ENCODE measurements around the gene SERPINE2.
A peak's percentile ranks its signal among the peaks of the same experiment; 100 is the strongest.

Gene SERPINE2

DNA sequence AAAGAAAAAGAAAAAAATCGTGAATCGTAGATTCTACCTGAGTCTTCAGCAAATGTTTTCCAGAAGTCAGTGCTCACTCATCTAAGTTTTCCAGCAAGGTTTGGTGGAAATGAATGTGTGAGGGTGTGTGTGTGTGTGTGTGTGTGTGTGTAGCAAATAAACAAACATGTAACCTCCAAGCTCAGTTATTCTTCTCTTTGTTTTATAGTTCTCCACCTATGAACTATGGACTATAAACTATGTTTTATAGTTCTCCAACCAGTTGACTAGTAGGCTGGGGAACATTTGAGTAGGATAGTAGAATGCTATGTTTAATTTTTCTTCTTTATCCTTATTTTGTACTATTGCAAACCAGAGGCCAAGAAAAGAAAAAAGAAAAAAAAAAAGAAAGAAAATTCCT is 44.6 kb upstream of the SERPINE2 start:
- Histone ChIP-seq H3K18ac (ENCODE audit: low read length) (no peak overlapping the region), H3K4me2 (ENCODE audit: low read length) (no peak overlapping the region), H3K36me3 (ENCODE audit: control insufficient read depth, insufficient read depth, low read length) (no peaks in the 10 kb centered on the region), H3K79me2 (ENCODE audit: control insufficient read depth, insufficient read depth, low read length) (no peaks in the 10 kb centered on the region), H2BK5ac (ENCODE audit: low read length) (no peak overlapping the region), H3K56ac (ENCODE audit: low read length) (no peak overlapping the region), H3K79me1 (ENCODE audit: low read length) (no peaks in the 10 kb centered on the region), H3K27ac (ENCODE audit: low read depth, low read length) (no peak overlapping the region), H3K4me1 (ENCODE audit: control insufficient read depth, low read depth, low read length) (peaks cover 5% of the 10 kb centered on the region), H2BK15ac (replicated peaks; ENCODE audit: low read depth) (no peak overlapping the region), H4K8ac (ENCODE audit: low read depth, low read length) (no peak overlapping the region), H2BK120ac (ENCODE audit: low read depth, low read length) (no peak overlapping the region), H3K4me3 (ENCODE audit: low read length) (no peak overlapping the region), H3K9ac (ENCODE audit: low read length) (no peak overlapping the region), H3K4ac (ENCODE audit: low read depth, low read length) (no peak overlapping the region), H4K5ac (ENCODE audit: low read length) (no peak overlapping the region), H3K23ac (ENCODE audit: low read length) (no peak overlapping the region), H3K27me3 (ENCODE audit: insufficient read depth, low read length, poor library complexity) (no peaks in the 10 kb centered on the region), H2AK5ac (ENCODE audit: low read length) (no peak overlapping the region)
- WGBS (ENCODE audit: extremely low coverage, insufficient coverage, low lambda C conversion rate) = no CpG with 5 or more reads among the region's 2 CpGs
- DNase-seq = no peak

DNA sequence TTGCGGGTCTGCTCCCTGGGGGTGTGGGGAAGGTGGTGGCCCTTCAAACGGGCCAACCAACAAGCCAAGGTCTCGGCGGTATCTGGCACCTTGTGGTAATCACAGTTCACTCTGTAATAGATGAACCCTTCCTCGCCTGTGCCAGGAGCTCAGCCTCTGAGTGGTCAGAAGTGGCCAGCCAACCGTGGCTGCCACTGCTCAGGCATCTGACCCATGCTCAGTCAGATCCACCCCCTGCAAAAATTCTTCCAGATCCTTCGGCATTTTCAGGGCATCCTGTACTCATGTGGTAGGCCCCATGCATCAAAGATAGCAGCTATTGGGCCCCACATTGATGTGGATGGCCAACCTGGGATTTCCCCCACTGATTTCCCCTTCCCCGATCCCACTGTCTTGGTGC is 39.6 kb upstream of the SERPINE2 start:
- H4K8ac ChIP-seq (ENCODE audit: low read depth, low read length) = no peak overlapping the region
- no peak overlapping the region for H3K9ac ChIP-seq (ENCODE audit: low read length)
- H4K5ac ChIP-seq (ENCODE audit: low read length) = no peak overlapping the region
- no peak overlapping the region for H3K4me3 ChIP-seq (ENCODE audit: low read length)
- H3K27ac ChIP-seq (ENCODE audit: low read depth, low read length) = no peak overlapping the region
- H3K4me2 ChIP-seq (ENCODE audit: low read length) = no peak overlapping the region
- H3K23ac ChIP-seq (ENCODE audit: low read length) = no peak overlapping the region
- H3K36me3 ChIP-seq (ENCODE audit: control insufficient read depth, insufficient read depth, low read length) = no peaks in the 10 kb centered on the region
- H3K79me2 ChIP-seq (ENCODE audit: control insufficient read depth, insufficient read depth, low read length) = no peaks in the 10 kb centered on the region
- DNase-seq = no peak
- no CpG with 5 or more reads among the region's 8 CpGs for WGBS (ENCODE audit: extremely low coverage, insufficient coverage, low lambda C conversion rate)
- H2AK5ac ChIP-seq (ENCODE audit: low read length) = no peak overlapping the region
- H3K18ac ChIP-seq (ENCODE audit: low read length) = no peak overlapping the region
- no peaks in the 10 kb centered on the region for H3K27me3 ChIP-seq (ENCODE audit: insufficient read depth, low read length, poor library complexity)
- H2BK5ac ChIP-seq (ENCODE audit: low read length) = peak overlapping the region; percentile 12
- no peak overlapping the region for H2BK15ac ChIP-seq (replicated peaks; ENCODE audit: low read depth)
- no peak overlapping the region for H3K4ac ChIP-seq (ENCODE audit: low read depth, low read length)
- no peaks in the 10 kb centered on the region for H3K79me1 ChIP-seq (ENCODE audit: low read length)
- no peak overlapping the region for H2BK120ac ChIP-seq (ENCODE audit: low read depth, low read length)
- H3K56ac ChIP-seq (ENCODE audit: low read length) = no peak overlapping the region
- peaks cover 2% of the 10 kb centered on the region for H3K4me1 ChIP-seq (ENCODE audit: control insufficient read depth, low read depth, low read length)

DNA sequence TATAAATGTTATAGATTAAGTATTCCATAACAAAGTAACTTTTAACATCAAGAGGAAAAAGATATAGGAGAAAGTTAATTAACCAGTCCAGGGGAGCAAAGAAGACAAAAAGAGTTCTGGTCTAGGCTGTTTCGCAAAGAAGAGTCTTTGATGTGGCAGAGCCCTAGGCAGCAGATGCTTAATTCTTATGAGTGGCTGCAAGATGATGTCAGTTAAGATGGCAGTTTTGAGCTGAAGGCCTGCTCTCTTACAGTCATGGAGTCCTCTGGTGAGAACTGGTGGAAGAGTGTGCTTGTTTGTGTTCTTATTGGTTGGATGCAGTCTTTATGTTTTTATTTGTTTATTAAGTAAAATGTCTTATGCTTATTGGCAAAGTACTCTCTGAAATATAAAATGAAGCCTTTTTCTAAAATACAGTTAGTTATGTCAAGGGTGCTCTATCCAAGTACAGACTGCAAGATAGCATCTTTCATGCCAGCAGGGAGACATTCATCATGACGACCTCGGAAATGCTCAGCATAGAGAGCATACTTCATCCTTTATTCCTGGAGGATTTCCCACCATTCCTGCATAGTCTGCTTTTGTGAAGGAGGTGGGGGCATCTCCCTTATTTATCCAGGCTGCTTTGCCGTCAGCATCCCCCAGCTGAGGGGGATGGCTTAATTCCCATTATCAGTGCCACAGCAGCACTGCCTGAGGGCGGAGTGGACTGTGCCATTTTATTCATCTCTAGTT is 38.9 kb upstream of the SERPINE2 start:
- Histone ChIP-seq H3K79me1 (ENCODE audit: low read length) (no peaks in the 10 kb centered on the region), H2BK120ac (ENCODE audit: low read depth, low read length) (no peak overlapping the region), H3K56ac (ENCODE audit: low read length) (no peak overlapping the region), H3K4me2 (ENCODE audit: low read length) (no peak overlapping the region), H3K23ac (ENCODE audit: low read length) (no peak overlapping the region), H2BK5ac (ENCODE audit: low read length) (no peak overlapping the region), H3K79me2 (ENCODE audit: control insufficient read depth, insufficient read depth, low read length) (no peaks in the 10 kb centered on the region), H3K4me1 (ENCODE audit: control insufficient read depth, low read depth, low read length) (peaks cover 2% of the 10 kb centered on the region), H3K27me3 (ENCODE audit: insufficient read depth, low read length, poor library complexity) (no peaks in the 10 kb centered on the region), H3K27ac (ENCODE audit: low read depth, low read length) (no peak overlapping the region), H4K5ac (ENCODE audit: low read length) (no peak overlapping the region), H3K4ac (ENCODE audit: low read depth, low read length) (no peak overlapping the region), H2BK15ac (replicated peaks; ENCODE audit: low read depth) (no peak overlapping the region), H3K9ac (ENCODE audit: low read length) (no peak overlapping the region), H3K18ac (ENCODE audit: low read length) (no peak overlapping the region), H3K36me3 (ENCODE audit: control insufficient read depth, insufficient read depth, low read length) (no peaks in the 10 kb centered on the region), H4K8ac (ENCODE audit: low read depth, low read length) (no peak overlapping the region), H3K4me3 (ENCODE audit: low read length) (no peak overlapping the region), H2AK5ac (ENCODE audit: low read length) (no peak overlapping the region)
- peak; percentile 86 for DNase-seq
- no CpG with 5 or more reads among the region's 5 CpGs for WGBS (ENCODE audit: extremely low coverage, insufficient coverage, low lambda C conversion rate)

DNA sequence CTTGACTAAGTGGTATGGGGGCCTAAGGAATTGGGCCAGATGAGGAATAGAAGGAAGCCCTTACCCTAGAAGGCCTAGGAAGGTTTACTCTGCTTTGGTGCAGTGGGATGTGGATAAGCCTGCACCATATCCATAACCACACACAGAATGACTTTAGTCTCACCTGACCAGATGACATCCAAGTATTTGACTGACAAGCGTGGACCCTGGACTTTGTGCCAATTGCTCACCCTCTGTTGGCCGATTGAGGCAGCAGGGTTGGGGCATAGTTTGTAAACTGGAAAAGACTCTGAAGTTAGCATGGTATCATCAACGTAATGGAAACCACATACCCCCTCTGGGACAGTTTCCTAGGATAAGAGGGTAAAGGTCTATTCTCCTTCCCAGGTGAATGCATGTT is 36.5 kb upstream of the SERPINE2 start:
- Histone ChIP-seq H2AK5ac (ENCODE audit: low read length) (no peak overlapping the region), H3K4ac (ENCODE audit: low read depth, low read length) (no peak overlapping the region), H3K79me1 (ENCODE audit: low read length) (no peaks in the 10 kb centered on the region), H2BK120ac (ENCODE audit: low read depth, low read length) (no peak overlapping the region), H2BK15ac (replicated peaks; ENCODE audit: low read depth) (no peak overlapping the region), H3K23ac (ENCODE audit: low read length) (no peak overlapping the region), H3K27me3 (ENCODE audit: insufficient read depth, low read length, poor library complexity) (no peaks in the 10 kb centered on the region), H3K4me1 (ENCODE audit: control insufficient read depth, low read depth, low read length) (peaks cover 2% of the 10 kb centered on the region), H4K5ac (ENCODE audit: low read length) (no peak overlapping the region), H3K79me2 (ENCODE audit: control insufficient read depth, insufficient read depth, low read length) (no peaks in the 10 kb centered on the region), H3K56ac (ENCODE audit: low read length) (no peak overlapping the region), H3K4me2 (ENCODE audit: low read length) (no peak overlapping the region), H3K36me3 (ENCODE audit: control insufficient read depth, insufficient read depth, low read length) (no peaks in the 10 kb centered on the region), H3K27ac (ENCODE audit: low read depth, low read length) (no peak overlapping the region), H2BK5ac (ENCODE audit: low read length) (no peak overlapping the region), H3K9ac (ENCODE audit: low read length) (no peak overlapping the region), H3K18ac (ENCODE audit: low read length) (no peak overlapping the region), H4K8ac (ENCODE audit: low read depth, low read length) (no peak overlapping the region), H3K4me3 (ENCODE audit: low read length) (no peak overlapping the region)
- no CpG with 5 or more reads among the region's 3 CpGs for whole genome bisulfite sequencing (ENCODE audit: extremely low coverage, insufficient coverage, low lambda C conversion rate)
- DNase-seq = no peak

DNA sequence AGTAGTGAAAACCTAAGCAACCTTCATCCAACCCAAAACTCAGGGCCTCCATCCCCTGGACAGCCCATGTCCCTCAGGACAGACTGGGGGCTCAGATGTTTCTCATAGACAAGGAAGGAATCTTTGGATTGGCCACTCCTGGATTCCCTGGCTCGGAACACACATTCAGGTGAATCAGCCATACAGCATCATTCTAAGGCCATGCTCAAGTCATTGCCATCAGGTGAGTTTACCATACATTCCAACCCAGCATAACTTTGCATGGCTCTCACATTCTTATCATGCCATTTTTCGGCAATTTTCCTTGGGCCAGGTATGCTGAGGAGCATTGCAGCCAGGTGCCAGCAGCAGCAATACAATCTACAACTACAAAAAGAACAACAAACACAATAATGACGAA is 34.6 kb upstream of the SERPINE2 start:
- Histone ChIP-seq H2BK5ac (ENCODE audit: low read length) (no peak overlapping the region), H3K23ac (ENCODE audit: low read length) (no peak overlapping the region), H2AK5ac (ENCODE audit: low read length) (no peak overlapping the region), H3K4me1 (ENCODE audit: control insufficient read depth, low read depth, low read length) (peaks cover 2% of the 10 kb centered on the region), H3K4me2 (ENCODE audit: low read length) (no peak overlapping the region), H4K5ac (ENCODE audit: low read length) (no peak overlapping the region), H3K9ac (ENCODE audit: low read length) (no peak overlapping the region), H3K79me1 (ENCODE audit: low read length) (no peaks in the 10 kb centered on the region), H4K8ac (ENCODE audit: low read depth, low read length) (no peak overlapping the region), H3K56ac (ENCODE audit: low read length) (no peak overlapping the region), H3K18ac (ENCODE audit: low read length) (no peak overlapping the region), H2BK120ac (ENCODE audit: low read depth, low read length) (no peak overlapping the region), H3K4ac (ENCODE audit: low read depth, low read length) (no peak overlapping the region), H3K27ac (ENCODE audit: low read depth, low read length) (no peak overlapping the region), H3K36me3 (ENCODE audit: control insufficient read depth, insufficient read depth, low read length) (no peaks in the 10 kb centered on the region), H3K4me3 (ENCODE audit: low read length) (no peak overlapping the region), H3K27me3 (ENCODE audit: insufficient read depth, low read length, poor library complexity) (no peaks in the 10 kb centered on the region), H3K79me2 (ENCODE audit: control insufficient read depth, insufficient read depth, low read length) (no peaks in the 10 kb centered on the region), H2BK15ac (replicated peaks; ENCODE audit: low read depth) (no peak overlapping the region)
- DNase-seq = no peak
- WGBS (ENCODE audit: extremely low coverage, insufficient coverage, low lambda C conversion rate) = no CpG with 5 or more reads among the region's 3 CpGs

Data from mesendoderm (in vitro differentiated cells).